ENCODE measurements around the gene CXCR6.
A peak's percentile ranks its signal among the peaks of the same experiment; 100 is the strongest.
"Not testable (repeated sequence)": the region's sequence is repeated elsewhere in the genome, so short reads cannot be mapped to it uniquely, and the experiment has no call there.

CXCR6 gene

DNA sequence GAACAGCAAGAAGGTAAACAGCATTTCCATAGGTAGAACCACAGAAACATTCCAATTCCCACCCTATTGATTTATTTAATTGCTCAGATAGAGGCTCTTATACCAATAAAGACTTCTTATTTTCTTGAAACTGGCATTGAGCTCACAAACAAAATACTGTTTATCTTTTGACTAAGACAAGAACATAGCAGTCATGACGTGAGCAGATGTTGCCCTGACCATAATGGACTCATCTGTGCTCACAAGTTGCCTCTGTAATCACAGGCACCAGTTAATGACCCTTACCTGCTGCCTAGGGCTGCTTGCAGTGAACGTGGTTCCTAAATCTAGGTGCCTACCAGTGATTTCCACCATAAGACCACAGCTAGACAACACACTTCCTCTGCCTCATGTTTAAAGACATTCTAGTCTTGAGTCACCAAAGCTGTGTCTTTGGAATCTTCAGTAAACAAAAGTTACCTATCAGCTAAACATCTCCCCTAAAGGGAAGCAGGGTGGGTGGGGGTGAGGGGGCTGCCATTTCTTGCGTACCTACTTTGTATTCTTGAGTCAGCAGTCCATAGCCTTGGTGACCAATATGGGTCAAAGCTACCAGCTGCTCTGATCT, 50.3 kb downstream of the CXCR6 start:
- 95 to 96% methylated on average over 3 of the region's 3 CpGs for WGBS, 2 experiments
- H3K27ac ChIP-seq (ENCODE audit: insufficient read depth, low read depth, low read length, poor library complexity, severe bottlenecking): no peak overlapping the region
- no peaks in the 10 kb centered on the region for H3K36me3 ChIP-seq (ENCODE audit: control insufficient read depth, insufficient read depth, low read length)
- H3K4me1 ChIP-seq (ENCODE audit: control insufficient read depth, insufficient read depth, low read length): peaks cover 3% of the 10 kb centered on the region
- no peaks in the 10 kb centered on the region for H3K9me3 ChIP-seq (ENCODE audit: control insufficient read depth, low read length)
- H3K27me3 ChIP-seq (ENCODE audit: control insufficient read depth, insufficient read depth, low read length, poor library complexity, severe bottlenecking): peaks cover 4% of the 10 kb centered on the region
- no peak overlapping the region for H3K4me3 ChIP-seq (ENCODE audit: insufficient read depth, low read depth, low read length)

- peak overlapping the region; percentile 96 for H3K4me3 ChIP-seq (ENCODE audit: insufficient read depth, low read depth, low read length)
- peak overlapping the region; percentile 16 for H3K27ac ChIP-seq (ENCODE audit: insufficient read depth, low read depth, low read length, poor library complexity, severe bottlenecking)
Observed at GRCh38 chr3:45994419-45995235, 51.4 kb downstream of the CXCR6 start.

GRCh38 chr3:45995236-45996192, 52.2 kb downstream of the CXCR6 start, which contains the start of gene FYCO1:
Gene FYCO1 (minus strand): TSS chr3:45995824. CDS start chr3:45984910, 10,914 bp downstream.
- WGBS, 2 experiments: 3 to 4% methylated on average over 67 of the region's 67 CpGs
- peaks cover 3% of the 10 kb centered on the region for H3K4me1 ChIP-seq (ENCODE audit: control insufficient read depth, insufficient read depth, low read length)
- H3K27me3 ChIP-seq (ENCODE audit: control insufficient read depth, insufficient read depth, low read length, poor library complexity, severe bottlenecking): peaks cover 4% of the 10 kb centered on the region
- H3K27ac ChIP-seq (ENCODE audit: insufficient read depth, low read depth, low read length, poor library complexity, severe bottlenecking): peak within 1 kb of the TSS; percentile 16
- H3K9me3 ChIP-seq (ENCODE audit: control insufficient read depth, low read length): no peaks in the 10 kb centered on the region
- no peaks in the 10 kb centered on the region for H3K36me3 ChIP-seq (ENCODE audit: control insufficient read depth, insufficient read depth, low read length)
- H3K4me3 ChIP-seq (ENCODE audit: insufficient read depth, low read depth, low read length): peak within 1 kb of the TSS; percentile 96

More at GRCh38 chr3:45994419-45995235, 51.4 kb downstream of the CXCR6 start:
- peaks cover 4% of the 10 kb centered on the region for H3K27me3 ChIP-seq (ENCODE audit: control insufficient read depth, insufficient read depth, low read length, poor library complexity, severe bottlenecking)
- WGBS, 2 experiments: 13% methylated on average over 14 to 16 of the region's 16 CpGs
- H3K9me3 ChIP-seq (ENCODE audit: control insufficient read depth, low read length): no peaks in the 10 kb centered on the region
- peaks cover 3% of the 10 kb centered on the region for H3K4me1 ChIP-seq (ENCODE audit: control insufficient read depth, insufficient read depth, low read length)
- H3K36me3 ChIP-seq (ENCODE audit: control insufficient read depth, insufficient read depth, low read length): no peaks in the 10 kb centered on the region

GRCh38 chr3:45997499-45997898, 54.2 kb downstream of the CXCR6 start:
- not testable (repeated sequence) for H3K9me3 ChIP-seq (ENCODE audit: control insufficient read depth, low read length); H3K36me3 ChIP-seq (ENCODE audit: control insufficient read depth, insufficient read depth, low read length); H3K27me3 ChIP-seq (ENCODE audit: control insufficient read depth, insufficient read depth, low read length, poor library complexity, severe bottlenecking); H3K27ac ChIP-seq (ENCODE audit: insufficient read depth, low read depth, low read length, poor library complexity, severe bottlenecking); H3K4me3 ChIP-seq (ENCODE audit: insufficient read depth, low read depth, low read length); H3K4me1 ChIP-seq (ENCODE audit: control insufficient read depth, insufficient read depth, low read length)
- 88 to 96% methylated on average over 19 of the region's 19 CpGs for WGBS, 2 experiments

DNA sequence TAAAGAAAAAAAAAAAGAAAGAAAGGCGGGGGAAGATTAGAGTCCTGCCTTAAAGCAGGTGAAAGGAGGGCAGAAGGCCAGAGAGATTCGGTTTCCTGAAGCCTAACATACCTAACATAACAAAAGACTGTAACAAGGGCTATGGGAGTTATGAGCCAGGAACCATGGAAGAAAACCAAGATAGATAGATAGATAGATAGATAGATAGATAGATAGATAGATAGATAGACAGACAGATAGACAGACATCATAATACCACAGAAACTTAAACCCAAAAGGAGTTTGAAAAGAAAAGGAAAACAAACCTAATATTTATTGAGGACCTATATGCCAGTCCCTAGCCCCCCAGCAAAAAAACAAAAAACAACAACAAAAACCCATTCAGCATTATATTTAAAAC, 54.7 kb downstream of the CXCR6 start:
- H3K4me3 ChIP-seq (ENCODE audit: insufficient read depth, low read depth, low read length): no peak overlapping the region
- H3K27me3 ChIP-seq (ENCODE audit: control insufficient read depth, insufficient read depth, low read length, poor library complexity, severe bottlenecking): peaks cover 4% of the 10 kb centered on the region
- no peaks in the 10 kb centered on the region for H3K9me3 ChIP-seq (ENCODE audit: control insufficient read depth, low read length)
- H3K36me3 ChIP-seq (ENCODE audit: control insufficient read depth, insufficient read depth, low read length): no peaks in the 10 kb centered on the region
- peaks cover 3% of the 10 kb centered on the region for H3K4me1 ChIP-seq (ENCODE audit: control insufficient read depth, insufficient read depth, low read length)
- no CpG with 5 or more reads among the region's 2 CpGs for WGBS, 2 experiments
- H3K27ac ChIP-seq (ENCODE audit: insufficient read depth, low read depth, low read length, poor library complexity, severe bottlenecking): no peak overlapping the region
